BJ (cell line): ENCODE data around the gene GRK3. TPM values are rescaled to one million over a fixed set of nuclear protein-coding genes. Genes with fewer than 3 reads are reported as not detected.

Source experiments
- CTCF ChIA-PET: fragments of 350-600 bp; formaldehyde crosslinking; extraction: SDS; loops from one replicate; lab custom pipeline; 2021; ENCODE audit warnings: antibody characterized with exemption, inconsistent platforms; lab: Yijun Ruan, JAX
- POLR2A ChIA-PET: fragments of 300-600 bp; sonication (Branson Sonifier 250); formaldehyde crosslinking; extraction: SDS; loops from one replicate; lab custom pipeline; 2021; ENCODE audit warnings: antibody characterized with exemption; lab: Charles Lee
- DNase-seq: peaks from one replicate; pipeline ENCODE4 v3.0.0-alpha.2; 2011; ENCODE audit warnings: low read depth
- H3K27me3 ChIP-seq: 2 replicates; pipeline ENCODE4 v1.6.0; 2011; ENCODE audit warnings: low read length; ENCODE audit not compliant: control insufficient read depth, insufficient read depth
- H3K36me3 ChIP-seq: 2 replicates; pipeline ENCODE4 v1.5.1; 2011; ENCODE audit warnings: low read length; ENCODE audit not compliant: control insufficient read depth, insufficient read depth
- H3K4me3 ChIP-seq: 2 replicates; pipeline ENCODE4 v1.5.1; 2011; ENCODE audit warnings: low read depth, mild to moderate bottlenecking, control low read depth, low read length
- polyA plus RNA-seq: library from polyadenylated mRNA; depleted of rRNA; stranded (reverse); fragments of >200 nt; gene quantifications from 2 replicates; pipeline ENCODE4 v1.2.3, GENCODE V29; 2011; rRNA removed
- small RNA-seq: library from RNA; depleted of rRNA; stranded (forward); fragments of <200 nt; gene quantifications from one replicate; pipeline ENCODE3, GENCODE V24; 2012; ENCODE audit warnings: low replicate concordance, low read depth; ENCODE audit not compliant: insufficient read length
- TF ChIP-seq, protein P1 (sequence below): IDR thresholded peaks from 2 replicates; pipeline ENCODE4 v1.5.1; 2011; ENCODE audit warnings: low read depth, mild to moderate bottlenecking, control low read depth, inconsistent platforms, low read length, moderate library complexity; ENCODE audit not compliant: insufficient read depth

Gene GRK3
- polyA plus RNA-seq, 1 experiment: 0.72 TPM

- no peak for DNase-seq
- TF ChIP-seq, protein P1, sequence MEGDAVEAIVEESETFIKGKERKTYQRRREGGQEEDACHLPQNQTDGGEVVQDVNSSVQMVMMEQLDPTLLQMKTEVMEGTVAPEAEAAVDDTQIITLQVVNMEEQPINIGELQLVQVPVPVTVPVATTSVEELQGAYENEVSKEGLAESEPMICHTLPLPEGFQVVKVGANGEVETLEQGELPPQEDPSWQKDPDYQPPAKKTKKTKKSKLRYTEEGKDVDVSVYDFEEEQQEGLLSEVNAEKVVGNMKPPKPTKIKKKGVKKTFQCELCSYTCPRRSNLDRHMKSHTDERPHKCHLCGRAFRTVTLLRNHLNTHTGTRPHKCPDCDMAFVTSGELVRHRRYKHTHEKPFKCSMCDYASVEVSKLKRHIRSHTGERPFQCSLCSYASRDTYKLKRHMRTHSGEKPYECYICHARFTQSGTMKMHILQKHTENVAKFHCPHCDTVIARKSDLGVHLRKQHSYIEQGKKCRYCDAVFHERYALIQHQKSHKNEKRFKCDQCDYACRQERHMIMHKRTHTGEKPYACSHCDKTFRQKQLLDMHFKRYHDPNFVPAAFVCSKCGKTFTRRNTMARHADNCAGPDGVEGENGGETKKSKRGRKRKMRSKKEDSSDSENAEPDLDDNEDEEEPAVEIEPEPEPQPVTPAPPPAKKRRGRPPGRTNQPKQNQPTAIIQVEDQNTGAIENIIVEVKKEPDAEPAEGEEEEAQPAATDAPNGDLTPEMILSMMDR: peak; percentile 49
- Histone ChIP-seq H3K36me3 (no peaks in the 10 kb centered on the region), H3K27me3 (no peaks in the 10 kb centered on the region), H3K4me3 (no peak overlapping the region)
- CTCF ChIA-PET: interaction anchor here (1.0 to 8.6 kb wide), 9 partner anchors 10 to 576 kb away, joined by 3 to 87 read pairs (median 3); no protein-coding TSS in a partner anchor
- POLR2A ChIA-PET: no interaction called here
Observed at GRCh38 chr22:25777870-25778269, 213.4 kb downstream of the GRK3 start.

Small RNA genes within 50 kb of the gene (small RNA-seq; reads per million reads assigned to genes)
- gene RNA5SP494: not detected

Other genes with a start within 250 kb of the GRK3 start
- gene MYO18B, start 177.5 kb downstream of the GRK3 start, polyA plus RNA-seq: not detected in 2 replicates